Mesodermal cell (in vitro differentiated cells): ENCODE results near the gene RIPK4.

Experiments
- H3K27ac ChIP-seq: 2 replicates; pipeline ENCODE4 v1.7.0; 2013; ENCODE audit warnings: mild to moderate bottlenecking, low read depth, low read length, moderate library complexity; ENCODE audit not compliant: severe bottlenecking
- H3K36me3 ChIP-seq: 2 replicates; pipeline ENCODE4 v1.7.1; 2013; ENCODE audit warnings: mild to moderate bottlenecking, low read length, moderate library complexity; ENCODE audit not compliant: control insufficient read depth, insufficient read depth
- H3K4me1 ChIP-seq: one replicate; pipeline ENCODE4 v1.7.1; 2013; ENCODE audit warnings: mild to moderate bottlenecking, low read length; ENCODE audit not compliant: insufficient read depth, control insufficient read depth, poor library complexity, severe bottlenecking
- H3K4me3 ChIP-seq: 2 replicates; pipeline ENCODE4 v1.7.0; 2013; ENCODE audit warnings: low read length, control low read depth, mild to moderate bottlenecking; ENCODE audit not compliant: insufficient read depth, poor library complexity, severe bottlenecking; ENCODE audit errors: extremely low read depth
- H3K9me3 ChIP-seq: 2 replicates; pipeline ENCODE4 v1.7.1; 2013; ENCODE audit warnings: mild to moderate bottlenecking, low read length, moderate library complexity; ENCODE audit not compliant: control insufficient read depth
- WGBS, 2 experiments: methylation state at CpG; one replicate each; pipeline ENCODE4 v1.1.5; 2013; ENCODE audit warnings: missing lambda C conversion rate in 2 of 2; ENCODE audit not compliant: insufficient coverage in 2 of 2; 5-methylcytosine and 5-hydroxymethylcytosine counted together

RIPK4 gene

GRCh38 chr21:41778930-41779600 lies 12.2 kb upstream of the RIPK4 start:
- H3K27ac ChIP-seq, result no peak overlapping the region
- no peaks in the 10 kb centered on the region for H3K36me3 ChIP-seq
- 0 to 24% methylated on average over 3 to 8 of the region's 16 CpGs for WGBS, 2 experiments
- H3K9me3 ChIP-seq, result no peaks in the 10 kb centered on the region
- H3K4me3 ChIP-seq, result no peak overlapping the region
- no peaks in the 10 kb centered on the region for H3K4me1 ChIP-seq

GRCh38 chr21:41777951-41778815 lies 11.3 kb upstream of the RIPK4 start:
- Histone ChIP-seq H3K27ac (no peak overlapping the region), H3K9me3 (no peaks in the 10 kb centered on the region), H3K4me3 (no peak overlapping the region), H3K36me3 (no peaks in the 10 kb centered on the region), H3K4me1 (no peaks in the 10 kb centered on the region)
- WGBS, 2 experiments, result 24 to 25% methylated on average over 33 to 41 of the region's 45 CpGs

DNA sequence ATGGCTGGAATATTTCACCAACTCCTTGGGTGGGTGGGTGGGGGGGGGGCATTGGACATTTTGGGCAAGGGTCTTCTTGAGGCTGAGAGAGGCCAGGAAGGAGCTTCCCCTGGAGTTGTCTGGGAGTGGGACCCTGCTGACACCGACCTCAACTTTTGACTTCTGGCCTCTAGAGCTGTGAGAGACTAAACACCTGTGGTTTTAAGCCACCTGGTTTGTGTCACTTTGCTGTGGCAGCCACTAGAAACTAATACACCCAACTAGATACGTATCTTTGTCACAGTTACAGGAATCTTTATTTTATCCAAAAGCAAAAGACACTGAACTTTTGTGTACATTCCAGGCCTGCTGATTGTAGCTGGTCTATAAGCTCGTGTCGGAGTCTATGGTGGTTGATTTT lies 9.9 kb upstream of the RIPK4 start:
- no peak overlapping the region for H3K4me3 ChIP-seq
- no peaks in the 10 kb centered on the region for H3K9me3 ChIP-seq
- no peak overlapping the region for H3K27ac ChIP-seq
- WGBS, 2 experiments, result 93 to 100% methylated on average over 3 to 4 of the region's 4 CpGs
- peaks cover 11% of the 10 kb centered on the region for H3K4me1 ChIP-seq
- no peaks in the 10 kb centered on the region for H3K36me3 ChIP-seq

DNA sequence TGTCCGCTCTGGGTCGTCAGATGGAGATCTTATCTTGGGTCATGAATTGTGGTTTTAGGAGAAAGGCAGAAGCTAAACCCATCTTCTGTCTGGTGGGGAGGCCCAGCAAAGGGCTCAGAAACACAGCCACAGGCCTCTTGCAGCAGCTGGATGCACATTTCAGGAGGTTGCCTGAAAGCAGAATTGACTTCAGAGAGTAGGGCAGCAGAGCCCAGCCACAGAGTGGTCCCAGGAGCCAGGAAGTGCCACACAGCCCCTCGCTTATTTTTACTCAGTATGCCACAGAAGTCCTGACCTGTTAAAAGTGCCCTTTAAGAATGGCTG lies 8.3 kb upstream of the RIPK4 start:
- peaks cover 11% of the 10 kb centered on the region for H3K4me1 ChIP-seq
- H3K4me3 ChIP-seq, result no peak overlapping the region
- no peak overlapping the region for H3K27ac ChIP-seq
- no peaks in the 10 kb centered on the region for H3K36me3 ChIP-seq
- H3K9me3 ChIP-seq, result no peaks in the 10 kb centered on the region
- 93 to 100% methylated on average over 1 to 3 of the region's 3 CpGs for WGBS, 2 experiments

- Histone ChIP-seq H3K9me3 (no peaks in the 10 kb centered on the region), H3K27ac (no peak overlapping the region), H3K4me1 (peaks cover 11% of the 10 kb centered on the region), H3K36me3 (no peaks in the 10 kb centered on the region), H3K4me3 (no peak overlapping the region)
- 87 to 94% methylated on average over 6 of the region's 10 CpGs for WGBS, 2 experiments
Observed at GRCh38 chr21:41774467-41775148, 7.8 kb upstream of the RIPK4 start.

GRCh38 chr21:41772351-41773080 lies 5.7 kb upstream of the RIPK4 start:
- H3K27ac ChIP-seq, result no peak overlapping the region
- no peaks in the 10 kb centered on the region for H3K9me3 ChIP-seq
- 45 to 54% methylated on average over 6 to 15 of the region's 16 CpGs for WGBS, 2 experiments
- peaks cover 24% of the 10 kb centered on the region for H3K4me1 ChIP-seq
- no peaks in the 10 kb centered on the region for H3K36me3 ChIP-seq
- no peak overlapping the region for H3K4me3 ChIP-seq

GRCh38 chr21:41771625-41771945 lies 4.7 kb upstream of the RIPK4 start:
- Histone ChIP-seq H3K9me3 (no peaks in the 10 kb centered on the region), H3K4me3 (no peak overlapping the region), H3K4me1 (peaks cover 24% of the 10 kb centered on the region), H3K27ac (no peak overlapping the region), H3K36me3 (no peaks in the 10 kb centered on the region)
- WGBS, 2 experiments, result 83 to 85% methylated on average over 7 of the region's 7 CpGs

GRCh38 chr21:41770901-41771624 lies 4.2 kb upstream of the RIPK4 start:
- 82 to 89% methylated on average over 13 to 14 of the region's 14 CpGs for WGBS, 2 experiments
- Histone ChIP-seq H3K9me3 (no peaks in the 10 kb centered on the region), H3K36me3 (no peaks in the 10 kb centered on the region), H3K4me1 (peaks cover 24% of the 10 kb centered on the region), H3K4me3 (no peak overlapping the region), H3K27ac (no peak overlapping the region)

DNA sequence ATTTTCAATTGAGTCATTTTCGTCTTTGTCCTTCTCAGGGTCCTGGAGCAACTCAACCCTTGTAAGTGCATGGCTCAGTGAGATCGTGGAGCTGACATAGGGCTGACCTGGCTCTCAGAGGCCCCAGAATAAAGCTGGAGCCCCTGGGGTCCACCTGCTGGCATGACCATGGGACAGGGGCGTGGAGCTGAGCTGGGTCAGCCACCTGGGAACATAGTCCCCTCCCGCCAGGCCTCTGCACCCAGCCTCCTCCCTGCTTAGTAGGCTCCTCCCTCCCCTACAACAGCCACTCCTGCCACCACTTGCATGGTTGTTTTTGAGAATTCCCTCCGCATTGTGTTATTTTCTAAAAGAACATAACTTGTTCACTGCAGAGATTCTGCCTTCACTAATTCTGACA lies 3.1 kb upstream of the RIPK4 start:
- WGBS, 2 experiments, result 72 to 86% methylated on average over 3 to 4 of the region's 5 CpGs
- H3K4me1 ChIP-seq, result peaks cover 24% of the 10 kb centered on the region
- no peak overlapping the region for H3K27ac ChIP-seq
- no peaks in the 10 kb centered on the region for H3K36me3 ChIP-seq
- no peaks in the 10 kb centered on the region for H3K9me3 ChIP-seq
- H3K4me3 ChIP-seq, result no peak overlapping the region

DNA sequence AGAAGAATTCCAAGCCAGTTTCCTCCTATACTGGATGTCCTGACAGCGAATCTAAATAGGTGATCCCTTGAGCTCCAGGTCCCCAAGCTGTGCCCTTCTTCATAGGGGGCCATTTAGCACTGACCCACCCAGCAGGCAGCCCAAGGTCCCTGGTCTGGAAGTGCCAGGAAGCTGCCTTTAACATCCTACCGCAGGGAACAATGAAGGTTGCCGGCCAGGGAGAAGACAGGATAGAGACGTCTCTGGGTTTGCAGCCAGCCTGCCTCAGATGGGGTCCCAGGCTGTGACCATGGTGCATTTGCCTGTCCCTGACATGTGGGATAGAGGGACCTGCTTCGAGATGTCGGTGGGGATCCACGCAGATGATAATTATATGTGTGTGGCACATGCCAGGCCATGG lies 2.7 kb upstream of the RIPK4 start:
- Histone ChIP-seq H3K4me1 (peaks cover 24% of the 10 kb centered on the region), H3K4me3 (no peak overlapping the region), H3K9me3 (no peaks in the 10 kb centered on the region), H3K27ac (no peak overlapping the region), H3K36me3 (no peaks in the 10 kb centered on the region)
- WGBS, 2 experiments, result 40 to 51% methylated on average over 6 to 7 of the region's 7 CpGs
